Progenitor cell of endocrine pancreas (in vitro differentiated cells): ENCODE data around the gene VKORC1. TPM values are rescaled to one million over a fixed set of nuclear protein-coding genes. Genes with fewer than 3 reads are reported as not detected.

Source experiments
- DNase-seq: peaks from one replicate; pipeline ENCODE4 v3.0.0; 2021; ENCODE audit warnings: low spot score; ENCODE audit not compliant: unreplicated experiment
- H3K27ac Mint-ChIP-seq: 2 replicates; pipeline ENCODE4 v1.8.0; 2021; ENCODE audit warnings: mild to moderate bottlenecking, moderate library complexity, mixed read lengths
- H3K27me3 Mint-ChIP-seq: 2 replicates; pipeline ENCODE4 v1.8.0; 2021; ENCODE audit warnings: mixed read lengths
- H3K36me3 Mint-ChIP-seq: 2 replicates; pipeline ENCODE4 v1.8.0; 2022; ENCODE audit warnings: mixed read lengths; ENCODE audit not compliant: insufficient read depth
- H3K4me1 Mint-ChIP-seq: 2 replicates; pipeline ENCODE4 v1.8.0; 2021; ENCODE audit warnings: low read depth, mixed read lengths
- H3K4me3 Mint-ChIP-seq: 2 replicates; pipeline ENCODE4 v1.8.0; 2021; ENCODE audit warnings: low read depth, mild to moderate bottlenecking, moderate library complexity, mixed read lengths
- H3K9me3 Mint-ChIP-seq: 2 replicates; pipeline ENCODE4 v1.8.0; 2021; ENCODE audit warnings: low read depth, mixed read lengths
- CTCF ChIP-seq: fragments of 200-600 bp; sonication (generic); IDR thresholded peaks from one replicate; pipeline ENCODE4 v1.5.0; 2021; ENCODE audit warnings: antibody characterized with exemption, mild to moderate bottlenecking; ENCODE audit not compliant: unreplicated experiment
- total RNA-seq: library from RNA; stranded (reverse); gene quantifications from 2 replicates; pipeline ENCODE4 v1.2.1, GENCODE V29; 2021

Gene VKORC1
- total RNA-seq, 1 donor from 2014 or later = 51.0 TPM

DNA sequence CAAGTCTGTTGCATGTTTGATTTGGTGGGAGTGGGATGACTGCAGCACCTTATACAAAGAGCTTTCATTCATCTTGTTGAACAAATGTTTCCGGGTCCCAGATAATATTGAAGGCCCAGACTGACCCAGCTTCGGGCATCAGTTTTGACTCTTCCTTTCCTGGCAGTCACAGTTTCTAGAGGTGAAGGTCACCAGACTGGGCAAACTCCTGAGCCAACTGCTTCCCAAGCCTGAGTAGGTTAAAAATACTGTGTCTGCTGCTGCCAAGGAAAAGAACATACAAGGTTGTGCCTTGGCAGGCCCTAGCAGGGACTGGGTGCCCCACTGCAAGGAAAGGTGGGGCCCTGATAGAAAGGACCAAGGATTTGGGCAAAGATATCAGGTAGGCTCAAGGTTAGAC lies 18.1 kb upstream of the VKORC1 start:
- Mint-ChIP-seq H3K4me1 (peaks cover 2% of the 10 kb centered on the region), H3K27me3 (no peaks in the 10 kb centered on the region), H3K27ac (no peak overlapping the region), H3K4me3 (no peak overlapping the region), H3K9me3 (no peaks in the 10 kb centered on the region), H3K36me3 (peaks cover 6% of the 10 kb centered on the region)
- TF ChIP-seq CTCF = no peak
- DNase-seq = no peak

DNA sequence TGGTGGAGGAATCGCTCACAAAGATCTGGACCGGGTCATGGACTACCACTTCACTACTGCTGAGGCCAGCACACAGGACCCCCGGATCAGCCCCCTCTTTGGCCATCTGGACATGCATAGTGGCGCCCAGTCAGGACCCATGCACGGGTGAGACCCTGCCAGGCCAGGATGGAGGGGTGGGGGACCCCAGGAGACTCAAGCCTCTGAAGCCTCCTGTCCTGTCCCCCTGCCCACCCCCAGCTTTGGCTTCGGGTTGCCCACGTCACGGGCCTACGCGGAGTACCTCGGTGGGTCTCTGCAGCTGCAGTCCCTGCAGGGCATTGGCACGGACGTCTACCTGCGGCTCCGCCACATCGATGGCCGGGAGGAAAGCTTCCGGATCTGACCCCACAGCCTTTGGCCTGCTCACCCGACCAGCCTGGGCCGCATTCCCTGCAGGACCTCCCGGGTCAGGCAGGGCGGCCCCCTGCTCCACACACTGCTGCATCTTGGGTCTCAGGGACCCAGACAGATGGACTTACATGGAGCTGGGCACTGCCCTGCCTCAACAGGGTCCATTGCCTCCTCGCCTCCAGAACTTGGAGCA lies 17.4 kb upstream of the VKORC1 start:
- DNase-seq = no peak
- Mint-ChIP-seq H3K36me3 (peaks cover 6% of the 10 kb centered on the region), H3K27ac (no peak overlapping the region), H3K9me3 (no peaks in the 10 kb centered on the region), H3K4me3 (no peak overlapping the region), H3K27me3 (no peaks in the 10 kb centered on the region), H3K4me1 (peaks cover 2% of the 10 kb centered on the region)
- TF ChIP-seq CTCF = no peak

DNA sequence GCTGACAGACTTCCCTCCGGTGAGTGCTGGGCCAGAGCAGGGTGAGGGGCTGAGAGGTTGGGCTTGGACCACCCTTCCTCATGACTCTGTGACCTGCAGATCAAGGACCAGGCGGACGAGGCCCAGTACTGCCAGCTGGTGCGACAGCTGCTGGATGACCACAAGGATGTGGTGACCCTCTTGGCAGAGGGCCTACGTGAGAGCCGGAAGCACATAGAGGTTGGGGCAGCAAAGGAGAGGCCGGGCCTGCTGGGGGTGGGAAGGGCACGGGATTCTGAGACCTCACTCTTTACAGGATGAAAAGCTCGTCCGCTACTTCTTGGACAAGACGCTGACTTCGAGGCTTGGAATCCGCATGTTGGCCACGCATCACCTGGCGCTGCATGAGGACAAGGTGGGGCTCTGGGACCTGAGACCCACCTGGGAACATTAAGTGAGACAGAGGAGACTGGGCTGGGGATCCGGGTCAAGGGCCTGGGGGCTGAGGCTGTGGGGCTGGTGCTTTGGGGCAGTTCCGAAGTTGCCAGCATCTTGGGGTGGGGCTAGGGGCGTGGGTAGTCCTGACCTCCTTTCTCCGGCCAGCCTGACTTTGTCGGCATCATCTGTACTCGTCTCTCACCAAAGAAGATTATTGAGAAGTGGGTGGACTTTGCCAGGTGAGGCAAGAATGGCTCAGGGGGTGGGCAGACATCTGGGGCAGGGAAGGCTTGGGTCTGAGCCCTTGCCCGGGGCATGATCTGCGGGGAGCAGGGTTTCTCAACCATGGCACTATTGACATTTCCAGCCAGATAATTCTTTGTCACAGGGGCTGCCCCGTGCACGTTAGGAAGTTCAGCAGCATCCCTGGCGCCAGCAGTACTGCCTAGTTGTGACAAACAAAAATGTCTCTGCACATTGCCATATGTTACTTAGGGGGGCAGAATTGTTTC lies 15.8 kb upstream of the VKORC1 start:
- TF ChIP-seq CTCF = no peak
- Mint-ChIP-seq H3K36me3 (peaks cover 6% of the 10 kb centered on the region), H3K27me3 (no peaks in the 10 kb centered on the region), H3K4me1 (peaks cover 2% of the 10 kb centered on the region), H3K27ac (peak overlapping the region; percentile 59), H3K4me3 (peak overlapping the region; percentile 68), H3K9me3 (no peaks in the 10 kb centered on the region)
- DNase-seq = no peak

- H3K9me3 Mint-ChIP-seq = no peaks in the 10 kb centered on the region
- H3K27ac Mint-ChIP-seq = no peak overlapping the region
- no peak for DNase-seq
Measured at GRCh38 chr16:31109622-31110021, 15.0 kb upstream of the VKORC1 start.

More at GRCh38 chr16:31109622-31110021, 15.0 kb upstream of the VKORC1 start:
- TF ChIP-seq CTCF = no peak
- no peaks in the 10 kb centered on the region for H3K27me3 Mint-ChIP-seq
- peak overlapping the region; percentile 68 for H3K4me3 Mint-ChIP-seq
- peaks cover 2% of the 10 kb centered on the region for H3K4me1 Mint-ChIP-seq
- H3K36me3 Mint-ChIP-seq = peaks cover 6% of the 10 kb centered on the region
